Superior temporal gyrus (tissue), 1 donor: ENCODE data around the gene TRPT1.
A peak's percentile ranks its signal among the peaks of the same experiment; 100 is the strongest.

ENCODE experiments used
- DNase-seq: peaks from one replicate; pipeline ENCODE4 v3.0.0-alpha.2; 2016; ENCODE audit errors: extremely low spot score

Gene TRPT1

GRCh38 chr11:64178951-64179639 is 46.9 kb downstream of the TRPT1 start:
- DNase-seq = no peak

GRCh38 chr11:64178203-64178602 is 47.8 kb downstream of the TRPT1 start:
- no peak for DNase-seq

GRCh38 chr11:64176751-64177150 is 49.2 kb downstream of the TRPT1 start:
- DNase-seq = peak; percentile 36
